ENCODE data around the gene KLHL22.

- TF ChIP-seq CTCF (IDR thresholded peaks at IDR 0.05 in 4 of 5, conservative IDR thresholded peaks at IDR 0.05 in 1 of 5) (peak; percentile 52 to 82 (median 77)), POLR2A (IDR thresholded peaks at IDR 0.05) (no peak)
Measured at GRCh38 chr22:20456064-20456721, 39.4 kb downstream of the KLHL22 start.

Data from gastrocnemius medialis (tissue), 4 donors.